Fibroblast of skin of back (primary cell): ENCODE results near the gene B4GALT6. TPM values are rescaled to one million over a fixed set of nuclear protein-coding genes. Genes with fewer than 3 reads are reported as not detected.
"Not testable (repeated sequence)": the region's sequence is repeated elsewhere in the genome, so short reads cannot be mapped to it uniquely, and the experiment has no call there.

Experiments used
- DNase-seq: peaks from one replicate; pipeline ENCODE4 v3.0.0-alpha.2; 2013
- polyA plus RNA-seq, 2 experiments: library from polyadenylated mRNA; unstranded; fragments of 120-200 nt; gene quantifications; one replicate each; pipeline ENCODE4 v1.2.1, GENCODE V29; 2013; ENCODE audit not compliant: insufficient read length in 2 of 2

Gene B4GALT6
- polyA plus RNA-seq (2013, experiment 1 of 2; ENCODE audit: insufficient read length), result 3.1 TPM
- polyA plus RNA-seq (2013, experiment 2 of 2; ENCODE audit: insufficient read length), result 2.4 TPM

DNA sequence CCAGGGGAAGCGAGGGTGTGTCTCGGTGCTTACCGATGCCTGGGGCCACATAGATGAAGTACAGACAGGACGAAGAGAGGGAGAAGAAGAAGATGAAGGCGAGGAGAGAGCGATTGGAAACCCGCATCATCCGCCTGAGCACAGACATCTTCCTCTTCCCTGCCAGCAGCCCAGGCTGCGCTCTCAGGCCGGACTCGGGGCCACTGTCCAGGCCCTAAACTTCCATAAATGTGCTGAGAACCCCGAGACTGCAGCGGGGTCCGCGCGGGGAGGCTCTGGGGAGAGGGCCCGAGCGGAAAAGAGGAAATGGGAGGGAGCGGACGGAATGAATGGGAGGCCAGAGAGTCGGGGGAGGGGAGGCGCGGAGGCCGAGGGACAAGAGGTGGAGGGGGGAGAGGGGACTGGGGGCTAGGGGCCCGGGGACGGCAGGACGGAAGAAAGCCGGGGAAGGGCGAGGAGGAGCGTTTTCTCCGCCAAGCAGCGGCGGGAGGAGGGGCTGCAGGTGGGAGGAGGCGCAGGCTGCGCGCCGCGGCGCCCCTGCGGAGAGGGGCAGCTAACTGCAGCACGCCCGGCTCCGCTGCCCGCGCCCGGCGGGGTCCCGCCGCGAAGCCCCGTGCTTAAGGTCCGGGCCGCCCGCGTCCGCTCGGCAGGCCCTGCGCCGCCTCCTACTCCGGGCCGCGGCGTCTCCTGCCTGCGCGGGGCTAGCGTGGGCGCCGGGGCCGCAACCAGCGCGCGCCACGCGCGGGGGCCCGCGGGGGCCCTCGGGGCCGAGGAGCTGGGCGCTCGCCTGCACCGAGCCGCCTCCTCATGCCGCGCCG, at the start of gene B4GALT6:
TSS of gene B4GALT6 (minus strand) at position 303 of the 818 bp plus-strand sequence. CDS start at position 148, 155 bp downstream.
- peak; percentile 13 for DNase-seq

GRCh38 chr18:31731628-31732027, 47.2 kb upstream of the B4GALT6 start:
- no peak for DNase-seq

- not testable (repeated sequence) for DNase-seq
Observed at GRCh38 chr18:31729196-31729595, 44.8 kb upstream of the B4GALT6 start.

DNA sequence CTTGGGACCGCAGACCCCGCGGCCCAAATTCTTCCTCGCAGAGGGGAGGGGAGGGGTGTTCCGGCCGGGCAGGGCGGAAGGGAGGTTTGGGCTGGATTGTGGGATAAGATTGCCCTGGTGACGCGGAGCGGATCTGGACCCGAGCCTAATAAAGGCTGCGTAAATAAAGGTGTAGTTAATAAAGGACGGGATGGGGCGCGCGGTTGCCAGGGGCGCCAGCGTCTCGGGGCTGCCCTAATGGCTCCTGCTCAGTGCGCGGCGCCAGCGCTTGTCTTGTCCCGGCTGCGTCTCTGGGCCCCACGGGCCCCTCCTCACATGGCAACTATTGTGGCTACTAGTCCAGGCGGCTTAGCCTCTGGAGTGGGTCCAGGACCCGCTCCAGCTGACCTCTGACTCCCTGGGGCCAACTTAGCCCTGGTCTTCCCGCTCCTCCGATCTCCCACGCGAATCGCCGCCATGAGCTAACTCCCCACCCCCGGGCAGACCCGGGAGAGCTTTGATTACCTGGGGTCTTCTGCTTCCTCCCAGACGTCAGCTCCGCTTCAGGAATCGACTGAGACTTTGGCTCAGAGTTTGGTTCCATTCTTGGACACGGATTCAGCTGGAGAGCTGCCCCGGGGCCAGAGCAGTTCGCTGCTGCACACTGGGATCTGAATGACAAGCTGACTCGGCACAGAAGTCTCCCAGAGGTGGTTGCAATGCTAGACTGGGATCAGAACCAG, 39.8 kb upstream of the B4GALT6 start:
- DNase-seq, result no peak

DNA sequence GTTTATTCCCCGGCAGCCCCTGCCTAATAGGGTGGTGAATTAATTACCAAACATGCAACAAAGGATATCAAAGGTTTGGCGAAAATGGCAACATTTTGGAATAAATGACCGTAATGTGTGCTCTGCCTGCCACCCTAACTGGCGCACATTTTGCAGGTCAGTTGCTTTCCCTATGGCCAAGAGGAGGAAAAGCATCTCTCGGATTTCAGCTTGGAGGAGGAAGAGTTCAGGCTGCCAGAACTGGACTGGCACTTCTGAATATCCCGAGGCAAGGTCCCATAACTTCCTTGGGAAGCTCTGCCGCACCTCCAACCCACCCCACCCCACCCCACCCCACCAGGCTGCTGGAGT, 39.2 kb upstream of the B4GALT6 start:
- DNase-seq, result no peak

- peak; percentile 67 for DNase-seq
Observed at GRCh38 chr18:31722369-31722957, 38.1 kb upstream of the B4GALT6 start.

- DNase-seq, result no peak
Observed at GRCh38 chr18:31721601-31722000, 37.2 kb upstream of the B4GALT6 start.

DNA sequence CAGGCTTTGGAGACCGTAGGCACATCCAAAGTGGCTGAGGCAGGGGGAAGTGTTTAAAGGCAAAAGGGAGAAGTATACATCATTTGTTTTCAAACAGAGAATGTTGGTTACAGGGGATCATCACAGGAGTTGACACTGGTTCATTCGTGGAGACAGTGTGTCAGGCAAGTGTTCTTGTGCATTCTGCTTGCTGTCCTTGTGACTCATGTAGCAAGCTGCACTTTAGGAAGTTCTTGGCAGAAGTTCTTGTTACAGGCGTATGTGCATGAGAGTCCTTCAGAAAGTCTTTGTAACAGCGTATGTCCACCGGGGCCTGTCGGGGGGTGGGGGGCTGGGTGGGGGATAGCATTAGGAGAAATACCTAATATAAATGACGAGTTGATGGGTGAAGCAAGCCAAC, 36.5 kb upstream of the B4GALT6 start:
- DNase-seq, result no peak

DNA sequence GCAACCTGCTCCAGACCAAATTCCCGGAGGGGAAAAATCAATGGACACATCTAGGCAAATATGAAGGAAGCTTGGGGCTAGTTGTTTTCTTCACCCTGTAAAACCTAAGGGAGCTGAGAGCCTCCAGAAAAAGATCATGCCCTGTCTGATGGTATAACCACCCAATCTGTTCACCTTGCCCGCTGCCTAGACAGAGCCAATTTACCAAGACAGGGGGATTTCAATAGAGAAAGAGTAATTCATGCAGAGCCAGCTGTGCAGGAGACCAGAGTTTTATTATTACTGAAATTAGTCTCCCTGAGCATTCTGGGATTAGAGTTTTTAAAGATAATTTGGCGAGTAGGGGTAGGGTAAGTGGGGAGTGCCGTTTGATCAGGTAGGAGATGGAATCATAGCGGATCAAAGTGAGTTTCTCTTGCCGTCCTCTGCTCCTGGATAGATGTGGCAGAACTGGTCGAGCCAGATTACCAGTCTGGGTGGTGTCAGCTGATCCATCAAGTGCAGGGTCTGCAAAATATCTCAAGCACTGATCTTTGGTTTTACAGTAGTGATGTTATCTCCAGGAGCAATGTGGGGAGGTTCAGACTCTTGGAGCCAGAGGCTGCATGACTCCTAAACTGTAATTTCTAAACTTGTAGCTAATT, 35.1 kb upstream of the B4GALT6 start:
- no peak for DNase-seq

DNA sequence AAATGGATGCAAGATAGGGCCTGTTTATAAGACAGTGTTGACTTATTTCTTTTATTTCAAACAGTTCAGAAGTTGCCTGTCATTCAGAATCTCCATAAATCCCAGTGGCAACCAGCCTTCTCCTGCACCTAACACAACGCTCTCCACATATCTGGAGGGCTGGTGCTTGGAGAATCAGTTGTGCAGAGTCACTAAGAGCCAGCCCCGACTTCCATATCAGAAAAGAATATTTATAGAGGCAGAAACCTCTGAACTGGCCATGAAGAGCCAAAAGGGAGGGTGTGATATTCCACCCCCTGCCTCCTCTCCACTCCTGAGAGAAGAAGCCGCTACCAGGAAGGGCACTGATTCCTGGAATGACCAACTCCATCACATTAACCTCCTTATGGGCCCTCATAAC, 34.0 kb upstream of the B4GALT6 start:
- no peak for DNase-seq

DNA sequence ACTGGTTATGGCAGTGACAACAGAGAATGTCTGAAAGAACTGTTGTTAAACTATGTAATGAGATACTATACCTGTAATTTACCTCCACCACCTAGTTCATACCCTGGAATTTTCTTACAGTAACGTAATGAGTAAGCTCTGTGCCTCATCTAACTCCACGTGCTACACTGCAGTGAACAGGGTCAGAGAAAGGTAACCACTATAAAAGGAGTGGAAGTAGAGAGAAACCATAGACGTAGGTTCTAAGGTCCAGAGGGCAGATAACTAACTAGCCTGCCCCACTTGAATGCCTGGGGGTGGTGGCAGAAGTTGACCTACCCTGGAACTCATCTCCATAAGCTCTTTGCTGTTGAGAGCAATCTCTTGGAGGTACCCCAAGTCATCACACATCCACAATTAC, 32.0 kb upstream of the B4GALT6 start:
- DNase-seq, result no peak

GRCh38 chr18:31711365-31712172, 27.2 kb upstream of the B4GALT6 start:
- no peak for DNase-seq

- no peak for DNase-seq
Observed at GRCh38 chr18:31710826-31711225, 26.4 kb upstream of the B4GALT6 start.

DNA sequence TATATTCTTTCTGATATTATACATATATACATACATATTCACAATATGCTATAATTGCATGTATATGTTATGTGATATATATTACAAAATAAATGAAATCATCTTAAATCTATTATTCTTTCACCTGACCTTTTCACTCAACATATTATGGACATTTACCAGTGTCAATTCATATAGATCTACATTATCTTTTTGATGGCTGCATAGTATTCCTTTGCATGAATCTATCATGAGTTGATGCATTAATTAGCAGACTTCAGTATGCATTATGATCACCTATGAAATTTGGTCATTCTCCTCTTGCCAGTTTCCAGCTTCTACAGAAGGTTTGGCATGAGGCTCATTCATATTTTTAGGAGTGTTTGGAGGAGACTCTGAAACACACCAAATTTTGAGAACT, 23.4 kb upstream of the B4GALT6 start:
- no peak for DNase-seq

GRCh38 chr18:31702449-31702848, 18.1 kb upstream of the B4GALT6 start:
- DNase-seq, result no peak

DNA sequence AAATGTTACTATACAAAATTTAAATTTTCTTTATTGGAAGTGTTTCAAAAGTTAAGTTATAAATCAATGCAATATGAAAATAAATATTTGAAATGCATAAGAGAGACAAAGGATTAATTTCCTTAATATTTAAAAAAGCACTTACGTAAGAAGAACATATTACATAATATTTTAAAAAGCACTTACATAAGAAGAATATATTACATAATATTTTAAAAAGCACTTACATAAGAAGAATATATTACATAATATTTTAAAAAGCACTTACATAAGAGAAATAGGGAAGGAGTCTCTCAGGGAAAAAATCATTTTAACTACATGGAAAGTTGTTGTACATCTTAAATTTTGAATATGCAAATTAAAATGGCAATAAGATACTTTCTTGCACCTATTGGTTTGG, 17.4 kb upstream of the B4GALT6 start:
- DNase-seq, result no peak

DNA sequence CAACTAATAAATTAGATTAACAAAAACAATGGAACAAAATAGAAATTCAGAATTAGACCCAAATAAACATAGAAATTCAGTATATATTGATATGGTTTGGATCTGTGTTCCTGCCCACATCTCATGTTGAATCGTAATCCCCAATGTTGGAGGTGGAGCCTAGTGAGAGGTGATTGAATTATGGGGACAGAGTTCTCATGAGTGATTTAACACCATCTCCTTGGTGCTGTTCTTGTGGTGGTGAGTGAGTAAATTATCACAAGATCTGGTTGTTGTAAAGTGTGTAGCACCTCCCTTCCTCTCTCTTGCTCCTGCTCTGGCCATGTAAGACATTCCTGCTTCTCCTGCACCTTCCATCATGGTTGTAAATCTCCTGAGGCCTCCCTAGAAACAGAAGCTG, 16.6 kb upstream of the B4GALT6 start:
- no peak for DNase-seq

- no peak for DNase-seq
Observed at GRCh38 chr18:31697351-31698298, 13.2 kb upstream of the B4GALT6 start.

GRCh38 chr18:31695989-31696388, 11.6 kb upstream of the B4GALT6 start:
- no peak for DNase-seq

- no peak for DNase-seq
Observed at GRCh38 chr18:31694297-31694696, 9.9 kb upstream of the B4GALT6 start.

DNA sequence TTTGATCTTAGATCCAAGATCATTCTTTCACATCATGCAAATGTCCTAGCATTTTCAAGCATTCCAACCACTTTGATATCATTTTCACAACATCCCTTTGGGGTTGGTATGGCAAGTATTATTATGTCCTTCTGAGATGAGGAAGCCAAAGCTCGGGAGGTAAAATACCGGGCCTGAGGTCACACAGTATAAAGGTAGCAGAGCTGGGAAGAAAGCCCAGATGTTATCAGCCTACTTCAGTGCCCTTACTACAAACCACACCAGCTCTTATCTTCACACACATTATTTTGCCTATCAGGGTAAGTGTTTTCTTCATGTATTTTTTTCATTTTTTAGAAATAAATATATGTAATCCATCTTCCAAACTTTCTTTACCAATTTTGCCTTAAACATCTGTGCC, 4.2 kb upstream of the B4GALT6 start:
- DNase-seq, result no peak
